NCI-H2196 treated with DMSO at 0.1 percent for 48 hours (cell line): ENCODE data around the gene TOPORS.
"Not testable (repeated sequence)": the region's sequence is repeated elsewhere in the genome, so short reads cannot be mapped to it uniquely, and the experiment has no call there.

Source experiments
- DNase-seq: peaks from one replicate; lab custom pipeline; 2025; ENCODE audit not compliant: unreplicated experiment; lab: John Stamatoyannopoulos, UW

TOPORS gene

GRCh38 chr9:32566770-32567169, 14.4 kb upstream of the TOPORS start:
- DNase-seq, result no peak

GRCh38 chr9:32565967-32566366, 13.6 kb upstream of the TOPORS start:
- no peak for DNase-seq

- no peak for DNase-seq
Observed at GRCh38 chr9:32558408-32558934, 6.1 kb upstream of the TOPORS start.

GRCh38 chr9:32554591-32554990, 2.2 kb upstream of the TOPORS start:
- DNase-seq, result no peak

- DNase-seq, result no peak
Observed at GRCh38 chr9:32554107-32554506, 1.7 kb upstream of the TOPORS start.

- DNase-seq, result peak; percentile 35
Observed at GRCh38 chr9:32551276-32552051, 922 bp downstream of the TOPORS start.

GRCh38 chr9:32550562-32551275, 1.7 kb downstream of the TOPORS start:
- DNase-seq, result peak; percentile 79

- no peak for DNase-seq
Observed at GRCh38 chr9:32550150-32550561, 2.2 kb downstream of the TOPORS start.

GRCh38 chr9:32548213-32548612, 4.2 kb downstream of the TOPORS start:
- not testable (repeated sequence) for DNase-seq

GRCh38 chr9:32545884-32546283, 6.5 kb downstream of the TOPORS start:
- DNase-seq, result no peak

- DNase-seq, result no peak
Observed at GRCh38 chr9:32543047-32543446, 9.3 kb downstream of the TOPORS start.

- DNase-seq, result no peak
Observed at GRCh38 chr9:32533816-32534215, 18.6 kb downstream of the TOPORS start.

GRCh38 chr9:32533336-32533735, 19.1 kb downstream of the TOPORS start:
- DNase-seq, result no peak

GRCh38 chr9:32526707-32527048, 25.7 kb downstream of the TOPORS start:
- no peak for DNase-seq

- peak; percentile 83 for DNase-seq
Observed at GRCh38 chr9:32526041-32526706, 26.2 kb downstream of the TOPORS start, which contains the start of gene RIGI. TSS of gene RIGI (minus strand) at chr9:32526196. CDS start at chr9:32526166, 30 bp downstream.

- DNase-seq, result no peak
Observed at GRCh38 chr9:32525709-32526030, 26.7 kb downstream of the TOPORS start.

GRCh38 chr9:32524892-32525708, 27.3 kb downstream of the TOPORS start:
- peak; percentile 51 for DNase-seq

GRCh38 chr9:32524558-32524891, 27.9 kb downstream of the TOPORS start:
- not testable (repeated sequence) for DNase-seq

GRCh38 chr9:32523910-32524309, 28.5 kb downstream of the TOPORS start:
- no peak for DNase-seq

GRCh38 chr9:32518276-32518675, 34.1 kb downstream of the TOPORS start:
- DNase-seq, result no peak

- DNase-seq, result no peak
Observed at GRCh38 chr9:32516241-32516640, 36.1 kb downstream of the TOPORS start.
